ENCODE measurements around the gene TMEM91. TPM values are rescaled to one million over a fixed set of nuclear protein-coding genes. Genes with fewer than 3 reads are reported as not detected.

TMEM91 gene
- total and polyA plus RNA-seq, 2 of the 4 experiments (the other 2 are of a cell fraction), result 1.4 to 4.8 TPM

GRCh38 chr19:41330481-41330880 is 45.9 kb upstream of the TMEM91 start:
- CTCF ChIA-PET, result no interaction called here
- WGBS, 2 experiments (ENCODE audit: extremely low coverage in 2 of 2, insufficient read length in 1 of 2), result no CpG with 5 or more reads among the region's 4 CpGs

More at GRCh38 chr19:41330481-41330880, 45.9 kb upstream of the TMEM91 start:
- Histone ChIP-seq H2AK9ac (replicated peaks; ENCODE audit: low read depth, low read length, poor library complexity) (no peak overlapping the region), H3K4ac (ENCODE audit: low read depth, low read length) (no peak overlapping the region), H2BK20ac (ENCODE audit: low read depth, low read length) (no peak overlapping the region), H3K79me1 (ENCODE audit: low read depth in 1 of 2, low read length in 2 of 2) (peaks cover 23 to 58% of the 10 kb centered on the region in 2 experiments), H3K4me1 (ENCODE audit: control insufficient read depth, insufficient read depth, low read length) (peaks cover 29% of the 10 kb centered on the region), H3K9ac (ENCODE audit: low read depth, low read length) (no peak overlapping the region), H4K91ac (ENCODE audit: insufficient read depth, low read depth, low read length) (no peak overlapping the region), H3K23ac (ENCODE audit: low read depth, low read length) (no peak overlapping the region), H2BK120ac (ENCODE audit: low read depth, low read length) (no peak overlapping the region), H3K9me1 (ENCODE audit: insufficient read depth, low read length) (peaks cover 20% of the 10 kb centered on the region), H3K56ac (ENCODE audit: extremely low read depth, insufficient read depth, low read length) (no peak overlapping the region), H3K27ac (ENCODE audit: insufficient read depth, low read length) (no peak overlapping the region), H3K18ac (ENCODE audit: low read depth, low read length) (no peak overlapping the region), H4K20me1 (ENCODE audit: insufficient read depth, low read length) (peaks cover 27% of the 10 kb centered on the region), H3K14ac (replicated peaks; ENCODE audit: low read depth, low read length) (no peak overlapping the region), H4K5ac (ENCODE audit: low read depth, low read length) (no peak overlapping the region), H2BK15ac (ENCODE audit: low read depth, low read length) (no peak overlapping the region), H3K4me3 (ENCODE audit: insufficient read depth, low read depth, low read length) (no peak overlapping the region), H3K27me3 (ENCODE audit: control insufficient read depth, insufficient read depth, low read length) (no peaks in the 10 kb centered on the region), H3K4me2 (ENCODE audit: low read depth, low read length) (no peak overlapping the region), H2BK5ac (ENCODE audit: low read depth, low read length, poor library complexity, severe bottlenecking) (no peak overlapping the region), H3K9me3 (ENCODE audit: control insufficient read depth, insufficient read depth, low read length) (no peaks in the 10 kb centered on the region), H2AK5ac (ENCODE audit: low read depth, low read length) (no peak overlapping the region), H4K8ac (ENCODE audit: low read depth in 2 of 2, low read length in 2 of 2) (no peak overlapping the region), H3K36me3 (ENCODE audit: control insufficient read depth, insufficient read depth, low read length) (peaks cover 44% of the 10 kb centered on the region), H2AFZ (replicated peaks; ENCODE audit: low read length, poor library complexity) (no peak overlapping the region)
- ATAC-seq (ENCODE audit: low read depth), result no peak
- TF ChIP-seq MAZ (IDR thresholded peaks at IDR 0.05; ENCODE audit: borderline replicate concordance, low read depth, low read length) (no peak), POLR2A (IDR thresholded peaks at IDR 0.05; ENCODE audit: low read depth, low read length) (no peak; the same call in 1 of the 2 replicates), SMC3 (IDR thresholded peaks at IDR 0.05; ENCODE audit: low read depth, low read length) (no peak), CTCF (conservative IDR thresholded peaks at IDR 0.05; ENCODE audit: low read depth, low read length) (no peak), ELK1 (IDR thresholded peaks at IDR 0.05; ENCODE audit: borderline replicate concordance, low read depth, low read length) (no peak), MAFK (IDR thresholded peaks at IDR 0.05; ENCODE audit: low read depth, low read length) (no peak), RCOR1 (IDR thresholded peaks at IDR 0.05; ENCODE audit: insufficient replicate concordance, low read length) (no peak), FOS (IDR thresholded peaks at IDR 0.05; ENCODE audit: low read depth, low read length) (no peak)
- dilution Hi-C loops (cut with HindIII; ENCODE audit: low sequenced_read_pairs, unreplicated experiment), result no loop called here
- BruUV-seq (replicated peaks), result no TSS peak
- no peak for DNase-seq
- in situ Hi-C loops (cut with MboI; ENCODE audit: low sequenced_read_pairs), result no loop called here
- POLR2A ChIA-PET (ENCODE audit: unreplicated experiment), result no interaction called here
- intact Hi-C loops (cut with micrococcal nuclease), result no loop called here
